ENCODE data around the gene CDK2AP2.

GRCh38 chr11:67538823-67539505 lies 31.0 kb upstream of the CDK2AP2 start:
- TF ChIP-seq CTCF (IDR thresholded peaks at IDR 0.05) (no peak), EZH2 (IDR thresholded peaks at IDR 0.05; ENCODE audit: borderline replicate concordance, insufficient read depth, low read depth, low read length, poor library complexity, severe bottlenecking) (no peak)
